GM19193 (cell line): Measurements from ENCODE around the gene ATP10A.

Source experiments
- POLR2A ChIP-seq: IDR thresholded peaks from 4 replicates; pipeline ENCODE4 v1.6.1; 2011; ENCODE audit not compliant: insufficient read depth, insufficient read length; ENCODE audit errors: extremely low read depth

The ATP10A gene

DNA sequence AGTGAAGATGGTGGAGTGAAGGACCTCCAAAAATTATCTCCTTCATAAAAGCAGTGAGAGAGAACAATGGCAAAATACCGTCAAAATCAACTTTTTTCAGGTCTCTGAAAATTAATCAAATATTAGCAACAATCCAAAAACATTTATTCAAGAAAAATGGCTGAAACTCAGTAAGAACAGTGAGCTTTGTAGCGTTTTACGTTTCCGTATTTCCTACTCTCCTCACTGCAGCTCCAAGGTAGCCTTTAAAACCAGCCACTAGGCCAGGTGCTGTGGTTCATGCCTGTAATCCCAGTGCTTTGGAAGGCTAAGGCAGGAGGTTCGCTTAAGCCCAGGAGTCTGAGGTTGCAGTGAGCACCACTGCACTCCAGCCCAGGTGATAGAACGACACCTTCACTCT, 38.5 kb downstream of the ATP10A start:
- TF ChIP-seq POLR2A = no peak

DNA sequence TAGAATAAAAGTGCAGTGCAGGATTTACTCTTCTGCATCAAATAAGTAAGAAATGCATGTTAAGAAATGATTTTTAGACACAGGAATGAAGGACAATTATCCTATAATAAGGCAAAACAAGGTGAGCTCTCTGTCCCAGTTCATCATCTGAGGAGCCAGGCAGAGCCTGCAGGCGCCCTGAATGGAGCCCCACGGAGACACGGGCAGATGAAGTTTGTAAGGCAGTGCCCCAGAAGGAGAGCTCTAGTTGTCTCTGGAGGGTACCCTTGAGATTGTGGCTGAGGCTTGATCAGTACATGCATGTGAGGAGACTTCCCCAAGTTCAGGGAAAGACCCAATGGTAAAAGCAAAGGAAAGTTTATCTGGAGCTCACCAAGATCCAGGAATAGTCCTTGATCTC, 50.3 kb downstream of the ATP10A start:
- no peak for TF ChIP-seq POLR2A

DNA sequence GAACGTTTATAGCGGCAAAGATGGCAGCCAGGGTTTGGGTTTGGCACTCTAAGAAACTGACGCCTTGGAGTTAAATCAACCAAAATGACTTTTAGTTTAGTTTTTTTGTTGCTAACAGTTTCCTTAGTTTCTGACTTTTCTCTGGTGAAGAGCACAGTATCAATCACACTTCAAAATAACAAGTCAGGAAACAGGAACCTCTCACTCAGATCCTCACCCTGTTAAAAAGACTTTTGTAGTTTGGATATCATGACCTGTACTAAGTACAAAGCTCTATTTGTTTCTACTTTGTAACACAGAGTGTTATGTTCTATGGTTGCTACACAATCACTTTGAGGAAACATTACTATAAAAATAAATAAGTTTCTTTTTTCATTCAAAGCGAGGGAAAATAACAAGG, 51.1 kb downstream of the ATP10A start:
- TF ChIP-seq POLR2A = no peak

DNA sequence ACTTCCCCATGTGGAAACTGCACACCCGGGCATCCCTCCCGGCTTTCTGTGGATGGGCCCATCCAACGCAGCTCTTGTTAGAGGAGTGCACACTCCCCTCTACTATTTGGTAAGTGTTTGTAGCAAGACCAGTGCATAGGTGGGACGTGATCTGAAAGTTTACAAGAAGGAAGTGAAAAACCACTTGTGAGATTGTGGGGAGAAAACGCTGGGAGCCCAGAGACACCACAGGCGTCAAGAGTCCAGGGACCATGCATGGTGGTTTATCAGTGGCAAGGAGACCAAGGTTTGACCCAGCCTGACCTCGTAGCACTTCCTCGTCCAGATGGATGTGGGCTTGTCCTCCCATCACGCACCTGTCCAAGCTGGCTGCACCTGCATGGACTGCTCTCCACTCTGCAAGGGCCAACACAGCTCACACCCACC, 51.6 kb downstream of the ATP10A start:
- TF ChIP-seq POLR2A = no peak

DNA sequence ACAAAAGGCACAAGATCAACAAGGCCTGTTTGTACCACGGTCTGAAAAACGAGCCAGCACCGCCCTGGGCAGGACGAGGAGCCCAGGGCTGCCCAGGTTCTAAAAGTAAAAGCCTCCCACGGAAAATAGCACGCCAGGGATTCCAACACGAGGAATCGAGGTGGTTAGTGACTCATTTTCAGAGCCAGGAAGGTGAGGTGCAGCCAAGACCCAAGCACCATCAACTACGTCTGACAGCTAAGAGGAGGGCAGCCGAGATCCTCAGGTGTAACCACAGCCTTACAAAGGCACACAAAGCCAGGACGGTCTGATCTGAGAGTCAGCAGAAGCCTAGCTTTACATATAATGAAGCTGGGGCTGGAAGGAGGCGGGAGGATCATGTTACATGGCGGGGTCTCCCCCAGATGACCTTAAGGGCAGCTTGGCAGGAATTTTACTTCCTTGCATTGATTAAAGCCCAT, 52.5 kb downstream of the ATP10A start:
- TF ChIP-seq POLR2A = no peak

DNA sequence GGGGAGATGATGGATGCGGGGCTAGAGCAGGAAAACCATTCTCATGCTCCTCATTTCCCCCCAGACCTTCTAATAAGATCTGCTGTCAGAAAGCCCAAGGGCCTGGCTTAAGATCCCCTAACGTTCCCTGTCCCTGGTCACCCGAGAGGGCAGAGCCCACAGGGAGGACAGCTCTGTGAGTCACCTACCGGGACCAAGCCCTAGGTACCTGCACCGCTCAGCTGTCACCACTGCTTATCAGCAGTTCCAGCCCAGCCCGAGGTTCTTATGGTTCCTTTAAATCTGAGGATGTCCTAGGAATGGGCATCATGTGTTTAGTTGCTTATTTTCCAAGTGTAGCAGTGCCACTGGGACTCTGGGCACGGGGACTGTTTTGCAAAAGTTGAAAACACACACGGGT, 53.0 kb downstream of the ATP10A start:
- no peak for TF ChIP-seq POLR2A

DNA sequence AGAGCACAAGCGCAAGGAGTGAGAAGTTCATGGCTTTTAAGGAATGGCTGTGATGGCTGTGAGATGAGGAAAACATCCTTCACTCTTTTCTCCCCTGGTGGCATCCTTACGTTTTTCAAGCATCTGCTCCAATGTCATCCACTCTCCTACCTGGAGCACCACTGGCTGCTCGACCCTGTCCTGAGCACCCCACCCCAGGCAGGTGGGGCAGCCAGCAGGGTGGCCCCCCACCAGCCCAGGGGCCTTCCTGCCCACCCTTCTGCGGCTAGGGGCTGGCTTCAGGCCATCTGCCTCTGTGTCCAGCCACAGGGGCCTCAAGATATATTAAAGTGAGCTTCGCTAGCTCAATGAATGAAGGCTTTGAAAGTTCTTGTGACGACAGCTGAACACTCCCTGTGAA, 56.1 kb downstream of the ATP10A start:
- TF ChIP-seq POLR2A = no peak

DNA sequence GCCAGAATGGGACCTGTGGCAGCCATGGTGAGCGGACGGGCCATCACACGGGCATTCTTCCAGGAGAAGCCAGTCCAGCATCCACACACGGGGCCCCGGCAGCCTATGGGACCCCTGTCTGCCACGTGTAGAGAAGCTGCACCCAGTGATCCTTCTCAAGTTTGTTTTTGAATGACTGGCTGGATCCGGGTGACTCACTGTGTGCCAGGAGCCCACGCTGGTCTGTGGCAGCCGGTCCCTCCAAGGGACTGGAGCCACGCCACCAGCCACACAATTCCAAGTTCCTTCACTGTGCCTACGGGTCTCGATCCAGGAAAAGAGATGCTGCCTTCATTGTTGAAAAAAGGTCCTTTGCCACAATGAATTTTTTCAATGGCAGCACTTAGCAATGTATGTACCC, 58.1 kb downstream of the ATP10A start:
- TF ChIP-seq POLR2A = no peak

DNA sequence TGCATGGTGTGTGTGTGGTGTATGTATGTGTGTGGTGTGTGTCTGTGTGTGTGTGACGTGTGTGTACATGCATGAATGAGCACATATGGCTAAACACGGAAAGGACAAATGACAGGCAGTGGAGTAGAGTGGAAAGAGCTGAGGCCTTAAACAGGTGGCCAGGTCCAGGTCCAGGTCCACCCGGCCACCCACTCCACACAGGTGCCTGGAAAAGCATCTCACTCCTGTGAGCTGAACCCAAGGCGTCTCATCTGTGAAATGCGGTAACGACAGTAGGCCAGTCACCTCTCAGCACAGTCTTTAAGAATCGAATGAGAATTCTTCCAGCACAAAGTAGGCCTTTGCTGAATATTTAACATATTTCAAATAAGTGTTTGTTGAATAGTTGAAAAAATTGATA, 58.7 kb downstream of the ATP10A start:
- TF ChIP-seq POLR2A = no peak

DNA sequence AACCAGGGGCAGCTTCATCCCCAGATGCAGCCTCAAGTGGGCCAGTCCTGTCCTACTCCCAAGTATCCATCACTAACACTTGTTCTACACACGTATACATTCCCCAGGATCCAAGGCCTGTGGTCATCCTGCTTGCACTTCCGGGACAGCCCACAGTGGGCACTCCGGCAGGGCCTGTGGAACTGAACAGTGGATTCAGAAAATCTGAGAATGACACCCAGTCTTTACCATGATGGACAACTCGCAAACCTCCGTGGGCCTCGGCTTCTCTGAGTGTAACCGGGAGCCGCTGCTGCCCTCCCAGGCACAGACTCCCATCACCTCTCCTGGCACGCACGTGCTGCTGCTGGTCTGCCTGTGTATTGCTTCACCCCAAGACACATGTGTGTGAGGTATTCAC, 59.6 kb downstream of the ATP10A start:
- no peak for TF ChIP-seq POLR2A

DNA sequence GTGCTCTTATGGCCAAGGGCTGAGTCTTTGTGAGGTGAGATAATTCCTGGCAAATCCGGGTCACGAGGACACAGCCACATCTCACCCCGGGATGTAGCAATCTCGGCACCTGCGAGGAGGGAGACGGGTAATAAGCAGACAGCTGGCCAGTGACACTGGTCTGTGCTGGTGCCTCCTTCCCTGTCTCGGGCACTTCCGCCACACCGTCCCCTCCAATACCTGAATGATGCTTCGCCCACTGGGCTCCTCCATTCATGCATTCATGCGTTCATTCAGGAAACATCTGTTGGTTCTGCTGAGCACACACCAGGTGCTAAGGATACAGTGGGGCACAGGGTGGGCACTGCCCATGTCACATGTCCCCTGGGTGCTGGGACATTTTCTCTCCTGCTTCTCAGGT, 60.1 kb downstream of the ATP10A start:
- no peak for TF ChIP-seq POLR2A

DNA sequence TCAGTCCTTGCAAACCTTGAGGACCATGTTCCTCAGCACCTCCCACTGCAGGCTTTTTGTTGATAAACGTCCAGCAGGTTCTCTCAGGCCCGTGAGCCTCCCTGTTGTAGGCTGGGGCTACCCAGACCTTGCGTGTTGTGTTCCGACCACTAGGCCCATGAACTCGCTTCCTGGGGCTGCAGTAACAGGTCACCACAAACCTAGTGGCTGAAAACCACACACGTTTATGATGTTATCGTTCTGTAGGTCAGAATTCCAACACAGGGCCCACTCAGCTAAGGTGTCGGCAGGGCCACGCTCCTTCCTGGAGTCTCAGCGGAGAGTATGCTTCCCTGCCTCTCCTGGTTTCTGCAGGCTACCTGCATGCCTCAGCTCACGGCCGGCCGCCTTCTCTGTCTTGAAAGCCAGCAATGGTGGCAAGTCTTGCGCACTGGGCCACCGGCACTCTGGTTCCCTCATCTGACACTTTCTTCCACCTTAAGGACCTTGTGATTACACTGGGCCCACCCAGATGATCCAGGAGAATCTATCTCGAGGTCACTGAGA, 60.8 kb downstream of the ATP10A start:
- no peak for TF ChIP-seq POLR2A

DNA sequence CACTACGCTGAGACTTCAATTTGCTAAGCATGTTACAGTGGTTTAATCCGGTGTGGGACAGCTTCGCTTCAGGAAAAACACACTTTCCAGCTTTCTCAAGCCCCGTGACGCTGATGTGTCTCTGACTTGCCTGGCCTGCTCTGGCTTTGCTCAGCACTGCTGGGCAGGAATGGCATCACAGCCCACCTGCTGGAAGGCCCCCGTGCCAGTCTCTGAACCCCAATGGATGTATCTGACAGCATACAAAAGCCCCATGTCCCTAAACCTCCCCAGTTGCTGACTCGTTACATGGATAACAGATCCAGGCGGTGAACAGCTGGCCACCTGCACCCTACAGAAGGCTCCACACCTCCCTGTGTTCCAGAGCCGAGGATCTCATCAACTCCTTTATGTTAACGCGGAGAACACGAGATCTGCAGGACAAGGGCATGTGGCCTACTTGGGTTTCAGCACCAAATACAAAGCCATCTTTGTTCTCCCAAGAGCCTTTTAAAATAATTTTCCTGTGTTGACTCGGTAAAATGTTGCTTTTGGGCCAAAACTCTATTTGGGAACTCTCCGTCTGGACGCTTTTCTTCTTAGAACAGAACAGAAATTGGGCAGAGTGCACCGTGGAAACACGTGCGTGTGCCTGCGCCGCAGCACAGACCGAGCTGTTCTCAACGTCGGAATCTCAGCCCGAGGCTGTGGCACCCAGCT, 61.4 kb downstream of the ATP10A start:
- TF ChIP-seq POLR2A = no peak

DNA sequence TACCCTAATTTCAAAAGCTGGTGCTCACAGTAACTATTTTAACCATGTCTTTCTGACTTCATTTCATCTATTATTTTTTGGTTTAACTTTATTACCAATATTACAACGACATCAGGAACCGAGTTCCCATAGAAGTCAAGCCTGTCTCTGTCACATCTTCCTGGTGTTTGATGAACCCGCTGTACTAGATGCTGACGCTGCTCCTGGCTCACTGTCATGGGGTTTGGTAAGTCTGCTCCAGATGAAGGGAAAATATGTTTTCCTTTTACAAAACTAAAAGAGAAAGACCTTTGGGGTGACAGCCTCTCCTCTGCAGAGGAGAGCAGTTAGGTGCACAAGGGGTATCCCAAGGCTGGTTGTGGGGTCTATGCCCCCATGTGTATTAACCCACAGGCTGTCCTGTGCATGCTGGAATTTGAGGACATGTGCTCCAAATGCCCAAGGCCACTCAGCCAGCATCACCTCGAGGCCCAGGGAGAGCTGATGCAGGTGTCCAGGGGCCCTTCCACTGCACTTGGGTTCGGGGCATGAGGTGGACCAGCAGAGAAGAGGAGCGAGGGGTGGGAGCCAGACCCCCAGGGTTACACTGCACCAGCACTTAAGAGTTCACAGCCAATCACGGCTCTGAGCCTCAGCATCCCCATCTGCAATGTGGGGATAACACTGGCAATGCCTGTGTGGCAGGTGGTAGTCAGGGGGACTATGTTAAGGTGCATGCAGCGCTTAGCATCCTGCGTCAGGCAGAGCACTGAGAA, 62.2 kb downstream of the ATP10A start:
- no peak for TF ChIP-seq POLR2A

DNA sequence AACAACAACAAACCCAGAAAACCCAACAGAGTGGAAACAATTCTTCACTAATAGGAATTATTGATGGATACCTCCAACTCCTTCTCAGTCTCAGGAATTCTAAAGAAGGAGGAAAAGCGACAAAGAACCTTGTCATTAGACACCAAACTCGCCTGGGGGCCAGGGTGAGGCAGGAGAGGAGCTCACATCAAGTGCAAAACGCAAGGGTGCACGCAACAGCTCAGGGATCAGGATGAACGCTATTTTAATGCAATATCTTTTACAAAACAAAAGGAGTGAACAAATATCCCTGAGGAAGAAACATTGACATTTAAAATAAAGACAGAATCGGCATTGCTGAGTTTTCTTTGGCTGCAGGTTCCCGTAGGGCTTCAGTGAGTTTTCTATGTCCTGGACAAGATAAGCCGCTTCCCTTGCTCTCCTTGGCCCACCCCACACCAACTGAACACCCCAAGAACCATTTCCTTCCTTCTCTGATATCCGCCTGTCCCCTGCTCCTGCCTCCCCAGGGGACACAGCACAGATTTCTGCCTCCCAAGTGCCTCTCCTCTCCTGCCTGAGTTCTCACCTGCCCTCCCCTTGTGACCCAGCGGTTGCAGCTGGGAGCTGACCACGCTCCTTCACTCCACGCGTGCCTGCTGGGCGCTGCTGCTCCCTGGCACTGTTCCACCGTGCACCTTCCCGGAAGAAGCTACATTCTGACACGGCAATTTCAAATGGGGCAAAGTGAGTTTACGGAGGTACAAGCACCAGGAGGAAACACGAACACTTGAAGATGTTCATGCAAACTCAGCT, 63.0 kb downstream of the ATP10A start:
- no peak for TF ChIP-seq POLR2A

DNA sequence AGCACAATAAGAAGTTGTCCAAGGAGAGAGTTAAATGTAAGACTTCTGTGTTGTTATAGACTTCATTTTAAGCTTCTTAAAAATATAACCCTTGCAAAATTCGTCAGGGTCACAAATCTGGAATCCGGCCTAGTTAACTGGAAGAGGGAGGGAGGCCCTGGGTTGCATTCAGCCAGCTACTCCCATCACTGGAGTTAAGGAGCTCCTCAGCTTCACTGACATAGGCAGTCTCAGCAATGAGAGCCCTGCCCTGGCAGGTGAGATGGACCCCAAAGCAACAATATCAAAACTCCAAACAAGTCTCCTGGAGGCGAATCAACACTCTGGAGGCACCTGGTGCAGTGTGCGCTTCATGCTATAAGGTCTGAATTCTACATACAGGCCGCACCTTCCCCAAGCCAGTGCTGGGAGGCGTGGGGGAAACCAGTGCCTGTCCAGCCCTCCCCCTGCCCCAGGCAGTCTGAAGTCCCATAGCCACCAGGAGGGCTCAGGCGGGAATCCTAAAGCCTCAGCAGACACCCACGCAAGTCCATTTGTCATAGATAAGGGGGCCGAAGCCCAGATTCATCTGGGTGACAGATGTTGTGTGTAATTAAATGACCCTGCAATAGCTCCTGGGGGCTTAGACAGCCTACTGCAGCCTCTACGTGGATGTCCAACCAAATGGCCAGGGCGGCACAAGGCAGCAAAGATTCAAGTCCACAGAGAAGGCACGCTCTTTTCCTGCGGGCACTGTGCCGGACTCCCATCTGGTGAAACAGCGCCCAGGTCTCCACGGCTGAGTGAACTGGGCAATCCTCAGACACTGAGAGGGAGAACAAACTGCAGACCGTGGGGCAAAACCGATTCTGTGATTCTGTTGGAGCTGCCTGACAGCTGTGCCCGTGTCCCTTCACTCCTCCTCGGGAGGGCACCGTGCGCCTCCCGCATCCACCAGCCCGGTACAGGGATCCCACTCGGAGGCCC, 64.9 kb downstream of the ATP10A start:
- no peak for TF ChIP-seq POLR2A
